Measurements from ENCODE around the gene RSPH1. TPM values are rescaled to one million over a fixed set of nuclear protein-coding genes. Genes with fewer than 3 reads are reported as not detected.

RSPH1 gene
- total and polyA plus RNA-seq, 2 of the 8 experiments (the other 6 are each of a cell fraction or from before 2014, with no cell fraction given) = 0.24 TPM; not detected in 1

GRCh38 chr21:42539931-42540343 lies 43.9 kb upstream of the RSPH1 start:
- ChIA-PET CTCF (ENCODE audit: partially characterized antibody) (interaction anchor here (0.7 to 2.7 kb wide), 6 partner anchors 10 to 196 kb away, joined by 3 to 13 read pairs (median 4); no protein-coding TSS in a partner anchor), POLR2A (ENCODE audit: partially characterized antibody) (no interaction called here)
- DNase-seq (ENCODE audit: low read depth in 1 of 2, low spot score in 2 of 2) = peak in 1 of 2 experiments; percentile 70

More at GRCh38 chr21:42539931-42540343, 43.9 kb upstream of the RSPH1 start:
- Histone ChIP-seq H3K79me2 (ENCODE audit: control insufficient read depth in 1 of 2, insufficient read depth in 2 of 2, low read length in 2 of 2) (no peaks in the 10 kb centered on the region), H2BK120ac (replicated peaks; ENCODE audit: low read depth, low read length) (no peak overlapping the region), H3K27me3 (replicated peaks in 1 of 4; ENCODE audit: control insufficient read depth in 3 of 4, extremely low read depth in 1 of 4, insufficient read depth in 3 of 4, low read length in 3 of 4) (no peaks in the 10 kb centered on the region), H3K14ac (ENCODE audit: insufficient read length) (no peak overlapping the region), H2BK12ac (ENCODE audit: low read depth, low read length) (no peak overlapping the region; the same call in 1 of the 2 replicates), H3K9me3 (ENCODE audit: insufficient read depth in 2 of 2, low read depth in 1 of 2, low read length in 1 of 2) (no peaks in the 10 kb centered on the region), H3K4me3 (ENCODE audit: extremely low read depth in 1 of 4, insufficient read depth in 2 of 4, low read depth in 3 of 4, low read length in 4 of 4) (no peak overlapping the region), H3K4ac (replicated peaks; ENCODE audit: insufficient read length, low read depth, low read length) (no peak overlapping the region), H3K23ac (ENCODE audit: insufficient read length) (no peak overlapping the region), H2BK20ac (ENCODE audit: low read length) (no peak overlapping the region), H2BK5ac (ENCODE audit: low read depth, low read length) (no peak overlapping the region), H3K4me2 (ENCODE audit: insufficient read depth in 1 of 2, low read depth in 2 of 2, low read length in 2 of 2) (no peak overlapping the region), H4K8ac (ENCODE audit: extremely low read depth, insufficient read depth, low read length) (no peak overlapping the region), H2AK5ac (ENCODE audit: low read depth, low read length) (no peak overlapping the region), H4K20me1 (replicated peaks in 1 of 2; ENCODE audit: control insufficient read depth in 1 of 2, insufficient read depth in 2 of 2, low read length in 2 of 2) (peaks cover 0 to 3% of the 10 kb centered on the region in 2 experiments), H3K9ac (replicated peaks in 1 of 4; ENCODE audit: extremely low read depth in 1 of 4, low read depth in 3 of 4, low read length in 3 of 4) (no peak overlapping the region), H3K27ac (ENCODE audit: low read depth, low read length) (no peak overlapping the region), H3K79me1 (ENCODE audit: low read depth, low read length) (no peaks in the 10 kb centered on the region), H3K18ac (ENCODE audit: extremely low read depth, low read length) (no peak overlapping the region), H3K4me1 (replicated peaks in 1 of 4; ENCODE audit: control insufficient read depth in 3 of 4, insufficient read depth in 4 of 4, low read length in 3 of 4) (no peaks in the 10 kb centered on the region; a peak in 1 of 7 replicates), H4K5ac (ENCODE audit: insufficient read length, low read depth, low read length) (no peak overlapping the region), H2AFZ (ENCODE audit: low read length) (no peak overlapping the region), H3K23me2 (ENCODE audit: low read depth, low read length) (no peaks in the 10 kb centered on the region), H3K36me3 (ENCODE audit: control insufficient read depth in 2 of 4, insufficient read depth in 4 of 4, low read length in 3 of 4) (peaks cover 0 to 6% (median 3%) of the 10 kb centered on the region in 4 experiments; a peak in 4 of 8 replicates), H2BK15ac (ENCODE audit: low read length) (no peak overlapping the region), H3K56ac (replicated peaks; ENCODE audit: insufficient read length, low read depth, low read length) (no peak overlapping the region), H4K91ac (replicated peaks; ENCODE audit: insufficient read length, low read length) (no peak overlapping the region)
- FAIRE-seq = no peak
- WGBS, 2 experiments (ENCODE audit: extremely low coverage in 1 of 2, insufficient coverage in 1 of 2, insufficient read length in 1 of 2, insufficient replicate concordance in 2 of 2, low coverage in 1 of 2, low lambda C conversion rate in 2 of 2, missing lambda C conversion rate in 1 of 2) = 85% methylated on average over 7 of the region's 7 CpGs; no CpG with 5 or more reads in 1 of the 2 experiments
- TF ChIP-seq CHD2 (IDR thresholded peaks at IDR 0.05; ENCODE audit: low read length) = no peak
- TF ChIP-seq SIN3A (conservative IDR thresholded peaks at IDR 0.05 in 1 of 2, IDR thresholded peaks at IDR 0.05 in 1 of 2; ENCODE audit: low read depth in 1 of 2, low read length in 2 of 2) = peak in 1 of 2 experiments; percentile 63; a peak in 1 of 4 replicates
- TF ChIP-seq RBBP5 (IDR thresholded peaks at IDR 0.05; ENCODE audit: borderline replicate concordance, low read depth, low read length) = no peak
- TF ChIP-seq TAF1 (IDR thresholded peaks at IDR 0.05; ENCODE audit: low read depth, low read length) = no peak
- peak; percentile 48 to 69 for TF ChIP-seq RAD21 (IDR thresholded peaks at IDR 0.05 in 1 of 2, conservative IDR thresholded peaks at IDR 0.05 in 1 of 2; ENCODE audit: low read depth in 2 of 2, low read length in 2 of 2)
- TF ChIP-seq CTCF (IDR thresholded peaks at IDR 0.05; ENCODE audit: control extremely low read depth in 1 of 3, insufficient read depth in 1 of 3, low read depth in 1 of 3, low read length in 3 of 3) = peak; percentile 33 to 55 (median 40); a peak in 2 of 4 replicates
- 0 out of 2 replicates have a peak, but pooled peaks have one; percentile 27 for TF ChIP-seq MAFK (IDR thresholded peaks at IDR 0.05; ENCODE audit: low read depth, low read length)

All from H1 (cell line).